HPDE6-E6E7 (cell line): ENCODE data around the gene ECE1.

Experiments
- DNase-seq: peaks from one replicate; pipeline ENCODE4 v3.0.0; 2011; ENCODE audit warnings: missing footprints; ENCODE audit errors: extremely low spot score

The ECE1 gene

DNA sequence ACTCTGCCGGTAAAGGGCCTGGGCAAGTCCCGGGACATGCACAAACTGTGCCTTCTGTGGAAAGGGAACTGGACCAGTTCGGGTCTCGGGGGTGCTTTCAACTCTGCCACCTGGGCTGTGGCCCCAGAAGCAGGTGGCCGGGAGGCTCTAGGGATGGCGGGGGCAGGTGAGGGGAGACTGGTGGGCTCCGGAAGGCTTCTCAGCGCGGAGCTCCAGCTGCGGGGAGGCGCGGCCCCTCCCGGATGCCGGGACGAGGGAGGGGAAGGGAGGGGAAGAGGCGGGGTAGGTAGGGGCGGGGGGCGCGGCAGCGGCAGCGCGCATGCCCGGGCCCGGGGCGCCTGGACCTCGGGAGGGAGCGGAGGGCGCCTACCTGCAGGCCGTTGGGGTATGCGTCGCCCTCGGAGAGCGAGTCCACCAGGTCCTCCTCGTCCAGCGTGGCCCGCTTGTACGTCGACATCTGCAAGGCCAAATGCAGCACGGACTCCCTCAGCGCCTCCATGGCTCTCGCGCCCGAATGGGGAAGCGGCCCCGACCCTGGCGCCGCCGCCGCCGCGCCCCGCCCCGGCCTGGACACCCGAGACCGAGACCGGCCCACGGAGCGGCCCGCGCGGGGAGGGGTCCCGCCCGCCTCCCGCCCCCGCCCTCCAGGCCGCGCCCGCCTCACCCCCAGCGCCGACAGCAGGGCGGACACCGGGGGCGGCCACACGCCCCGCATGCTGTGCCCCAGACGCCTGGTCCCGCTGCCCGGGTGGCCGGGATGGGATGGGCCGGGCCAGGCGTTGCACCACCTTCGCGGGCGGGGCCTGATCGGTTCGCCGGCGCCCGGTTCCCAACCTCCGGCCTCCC, at the start of gene ECE1:
Gene ECE1 (minus strand): TSS at position 764 of the 846 bp plus-strand sequence. CDS start 49 bp downstream, at position 715.
- DNase-seq = peak; percentile 55

GRCh38 chr1:21339356-21340229, 49.3 kb upstream of the ECE1 start:
- no peak for DNase-seq

GRCh38 chr1:21338573-21339355, 48.5 kb upstream of the ECE1 start:
- DNase-seq = no peak

- DNase-seq = no peak
Observed at GRCh38 chr1:21337928-21338572, 47.8 kb upstream of the ECE1 start.

GRCh38 chr1:21337454-21337927, 47.2 kb upstream of the ECE1 start:
- no peak for DNase-seq

GRCh38 chr1:21337010-21337437, 46.8 kb upstream of the ECE1 start:
- no peak for DNase-seq

DNA sequence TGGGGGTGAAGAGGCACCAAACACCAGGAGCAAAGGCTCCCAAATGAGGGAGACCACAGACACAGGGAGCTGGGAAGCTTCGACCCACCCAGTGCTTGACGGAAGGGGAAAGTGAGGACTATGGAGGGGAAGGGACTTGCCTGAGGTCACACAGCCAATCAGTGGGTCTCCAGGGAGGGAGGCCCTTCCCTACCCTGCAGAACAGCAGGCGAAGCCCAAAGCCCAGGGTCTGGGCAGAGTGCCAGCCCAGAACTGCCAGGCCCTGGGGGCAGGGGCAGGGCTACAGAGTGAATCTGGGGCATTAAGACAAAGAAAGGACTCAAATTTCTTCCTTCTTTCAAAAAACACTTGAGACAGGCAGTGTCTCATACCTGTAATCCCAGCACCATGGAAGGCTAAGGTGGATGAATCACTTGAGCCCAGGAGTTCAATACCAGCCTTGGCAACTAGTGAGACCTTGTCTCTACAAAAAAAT, 45.5 kb upstream of the ECE1 start:
- peak; percentile 65 for DNase-seq

GRCh38 chr1:21335088-21335691, 44.9 kb upstream of the ECE1 start:
- DNase-seq = no peak

DNA sequence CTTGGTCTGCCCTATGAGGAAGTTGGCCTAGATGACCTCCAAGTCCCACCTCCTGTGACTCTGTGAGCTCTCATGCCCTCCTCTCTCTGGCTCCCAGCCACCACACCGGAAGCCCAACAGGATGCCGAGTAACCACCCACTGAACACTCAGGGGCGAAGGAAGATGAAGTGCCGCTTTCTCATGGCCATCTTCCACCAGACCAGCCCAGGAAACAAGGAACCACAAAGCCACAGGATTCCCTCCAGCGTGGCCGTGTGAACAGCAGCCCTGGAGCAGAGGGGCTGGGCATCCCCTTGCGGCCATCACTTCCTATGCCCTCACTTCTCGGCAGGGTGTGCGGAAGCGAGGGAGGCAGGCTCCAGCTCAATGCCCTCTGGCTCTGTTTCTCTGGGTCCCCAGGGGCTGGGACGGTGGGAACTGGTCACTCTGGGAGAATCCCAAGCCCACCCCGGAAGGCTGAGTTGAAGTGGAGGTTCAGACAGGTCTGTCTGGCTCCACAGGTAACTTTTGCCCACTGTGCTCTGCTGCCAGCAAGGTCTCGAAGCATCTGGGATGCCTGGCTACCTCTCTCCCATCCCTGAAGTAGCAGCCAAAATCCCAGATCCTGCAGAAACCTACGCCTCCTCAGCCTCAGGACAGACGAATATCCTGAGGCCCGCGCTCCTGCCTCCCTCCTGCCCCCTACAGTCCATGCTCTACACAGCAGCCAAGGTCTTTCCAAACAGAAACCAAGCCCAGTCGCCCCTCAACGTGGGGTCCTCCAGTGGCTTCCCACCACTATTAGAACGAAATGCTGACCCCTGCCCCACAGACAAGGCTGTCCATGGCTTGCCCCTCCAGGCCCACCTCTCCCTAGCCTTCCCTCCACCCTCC, 44.2 kb upstream of the ECE1 start:
- DNase-seq = no peak

- DNase-seq = no peak
Observed at GRCh38 chr1:21333824-21334213, 43.6 kb upstream of the ECE1 start.

DNA sequence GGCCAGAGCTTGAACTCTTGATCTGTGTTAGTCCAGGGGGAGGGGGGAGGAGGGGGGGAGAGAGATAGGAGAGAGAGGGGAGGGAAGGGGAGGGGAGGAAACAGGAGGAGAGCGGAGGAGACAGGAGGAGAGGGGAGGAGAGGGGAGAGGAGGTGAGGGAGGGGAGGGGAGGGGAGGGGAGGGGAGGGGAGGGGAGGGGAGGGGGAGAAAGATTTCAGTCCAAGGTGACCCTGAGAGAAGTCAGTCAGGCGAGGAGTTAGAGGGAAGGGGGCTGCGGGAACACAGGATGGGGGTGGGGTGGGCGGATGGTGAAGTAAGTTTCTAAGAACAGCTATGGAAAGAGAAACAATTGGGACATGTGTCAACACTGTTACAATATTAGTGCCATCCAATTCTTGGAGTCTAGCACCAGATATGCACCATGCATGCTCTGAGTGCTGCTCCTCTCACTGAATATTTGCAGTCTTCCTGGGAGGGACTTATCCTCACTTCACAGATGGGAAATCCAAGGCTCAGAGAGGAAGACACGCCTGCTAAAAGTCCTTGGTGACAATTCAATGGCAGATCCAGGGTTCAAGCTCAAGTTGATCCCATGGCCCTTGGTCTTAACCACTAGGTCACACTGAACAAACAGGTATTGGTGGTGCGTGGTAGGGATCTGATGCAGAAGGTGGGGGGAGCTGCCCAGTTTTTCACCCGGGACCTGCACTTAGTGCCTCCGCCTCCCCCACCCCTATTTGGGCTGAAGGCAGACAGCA, 42.5 kb upstream of the ECE1 start:
- no peak for DNase-seq

DNA sequence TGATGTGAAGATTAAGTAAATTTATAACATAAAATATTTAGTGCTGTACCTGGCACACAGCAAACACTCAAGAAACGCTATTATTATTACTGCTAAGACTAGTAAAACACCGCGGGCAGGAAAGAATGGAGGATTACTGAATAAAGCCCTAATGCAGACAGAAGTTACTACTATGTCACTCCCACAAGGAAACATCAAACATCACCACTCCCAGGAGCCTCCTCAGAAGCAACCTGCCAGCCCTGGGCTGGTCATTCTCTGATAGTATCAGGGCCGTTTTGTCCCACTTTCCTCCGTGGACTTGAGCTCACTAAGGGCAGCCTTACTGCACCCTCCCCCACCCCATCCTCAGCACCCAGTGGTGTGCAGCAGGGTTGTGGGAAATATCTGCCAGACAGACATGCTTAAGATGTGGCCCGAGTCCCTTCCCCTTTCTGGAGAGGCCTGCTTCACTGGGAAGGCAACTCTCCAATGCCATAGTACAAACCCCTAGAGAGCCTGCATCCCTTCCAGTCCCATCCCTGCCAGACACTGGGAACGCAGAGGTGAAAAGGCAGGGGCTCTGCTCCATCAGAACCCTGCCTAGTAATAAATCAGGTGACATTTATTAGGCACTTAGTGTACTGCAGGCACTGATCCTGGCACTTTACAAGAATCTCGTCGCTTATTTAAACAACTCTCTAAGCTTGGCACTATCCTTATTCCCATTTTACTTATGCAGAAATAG, 41.7 kb upstream of the ECE1 start:
- no peak for DNase-seq

GRCh38 chr1:21330544-21330943, 40.3 kb upstream of the ECE1 start:
- no peak for DNase-seq

GRCh38 chr1:21329209-21329844, 39.1 kb upstream of the ECE1 start:
- peak; percentile 72 for DNase-seq

- no peak for DNase-seq
Observed at GRCh38 chr1:21327566-21328323, 37.5 kb upstream of the ECE1 start.

GRCh38 chr1:21326861-21327344, 36.6 kb upstream of the ECE1 start:
- DNase-seq = no peak
